Type B pancreatic cell (in vitro differentiated cells): Measurements from ENCODE around the gene BNIP1. TPM values are rescaled to one million over a fixed set of nuclear protein-coding genes. Genes with fewer than 3 reads are reported as not detected.

ENCODE experiments used
- DNase-seq: peaks from one replicate; pipeline ENCODE4 v3.0.0; 2021; ENCODE audit warnings: mixed read lengths; ENCODE audit not compliant: unreplicated experiment; ENCODE audit errors: extremely low spot score
- H3K27ac Mint-ChIP-seq: 2 replicates; pipeline ENCODE4 v1.8.0; 2021; ENCODE audit warnings: mild to moderate bottlenecking, mixed read lengths
- H3K27me3 Mint-ChIP-seq: 2 replicates; pipeline ENCODE4 v1.8.0; 2021; ENCODE audit warnings: mixed read lengths
- H3K36me3 Mint-ChIP-seq: 2 replicates; pipeline ENCODE4 v1.8.0; 2021; ENCODE audit warnings: mixed read lengths
- H3K4me1 Mint-ChIP-seq: one replicate; pipeline ENCODE4 v1.8.0; 2021; ENCODE audit warnings: mixed read lengths; ENCODE audit not compliant: unreplicated experiment
- H3K4me3 Mint-ChIP-seq: 2 replicates; pipeline ENCODE4 v1.8.0; 2021; ENCODE audit warnings: mild to moderate bottlenecking, mixed read lengths
- H3K9me3 Mint-ChIP-seq: 2 replicates; pipeline ENCODE4 v1.8.0; 2021; ENCODE audit warnings: mixed read lengths
- total RNA-seq: library from RNA; stranded (reverse); gene quantifications from 2 replicates; pipeline ENCODE4 v1.2.1, GENCODE V29; 2021; ENCODE audit warnings: low replicate concordance
- TF ChIP-seq, protein P1 (sequence below): fragments of 200-600 bp; sonication (generic); conservative IDR thresholded peaks from 2 replicates; pipeline ENCODE4 v1.5.0; 2021; ENCODE audit warnings: antibody characterized with exemption, mild to moderate bottlenecking

The BNIP1 gene
- total RNA-seq, 1 donor from 2014 or later, result 9.0 TPM

- no peak for DNase-seq
- no peak overlapping the region for H3K4me3 Mint-ChIP-seq
- no peak overlapping the region for H3K27ac Mint-ChIP-seq
- H3K4me1 Mint-ChIP-seq, result no peaks in the 10 kb centered on the region
- peaks cover 1% of the 10 kb centered on the region for H3K36me3 Mint-ChIP-seq
- TF ChIP-seq, protein P1, sequence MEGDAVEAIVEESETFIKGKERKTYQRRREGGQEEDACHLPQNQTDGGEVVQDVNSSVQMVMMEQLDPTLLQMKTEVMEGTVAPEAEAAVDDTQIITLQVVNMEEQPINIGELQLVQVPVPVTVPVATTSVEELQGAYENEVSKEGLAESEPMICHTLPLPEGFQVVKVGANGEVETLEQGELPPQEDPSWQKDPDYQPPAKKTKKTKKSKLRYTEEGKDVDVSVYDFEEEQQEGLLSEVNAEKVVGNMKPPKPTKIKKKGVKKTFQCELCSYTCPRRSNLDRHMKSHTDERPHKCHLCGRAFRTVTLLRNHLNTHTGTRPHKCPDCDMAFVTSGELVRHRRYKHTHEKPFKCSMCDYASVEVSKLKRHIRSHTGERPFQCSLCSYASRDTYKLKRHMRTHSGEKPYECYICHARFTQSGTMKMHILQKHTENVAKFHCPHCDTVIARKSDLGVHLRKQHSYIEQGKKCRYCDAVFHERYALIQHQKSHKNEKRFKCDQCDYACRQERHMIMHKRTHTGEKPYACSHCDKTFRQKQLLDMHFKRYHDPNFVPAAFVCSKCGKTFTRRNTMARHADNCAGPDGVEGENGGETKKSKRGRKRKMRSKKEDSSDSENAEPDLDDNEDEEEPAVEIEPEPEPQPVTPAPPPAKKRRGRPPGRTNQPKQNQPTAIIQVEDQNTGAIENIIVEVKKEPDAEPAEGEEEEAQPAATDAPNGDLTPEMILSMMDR, result no peak
- H3K9me3 Mint-ChIP-seq, result no peaks in the 10 kb centered on the region
- H3K27me3 Mint-ChIP-seq, result no peaks in the 10 kb centered on the region
Measured at GRCh38 chr5:173155912-173156311, 11.6 kb downstream of the BNIP1 start.

- Mint-ChIP-seq H3K27ac (no peak overlapping the region), H3K9me3 (no peaks in the 10 kb centered on the region), H3K4me1 (no peaks in the 10 kb centered on the region), H3K4me3 (no peak overlapping the region), H3K36me3 (peaks cover 5% of the 10 kb centered on the region), H3K27me3 (no peaks in the 10 kb centered on the region)
- DNase-seq, result no peak
- TF ChIP-seq, protein P1, result no peak
Measured at GRCh38 chr5:173158366-173158765, 14.0 kb downstream of the BNIP1 start.

DNA sequence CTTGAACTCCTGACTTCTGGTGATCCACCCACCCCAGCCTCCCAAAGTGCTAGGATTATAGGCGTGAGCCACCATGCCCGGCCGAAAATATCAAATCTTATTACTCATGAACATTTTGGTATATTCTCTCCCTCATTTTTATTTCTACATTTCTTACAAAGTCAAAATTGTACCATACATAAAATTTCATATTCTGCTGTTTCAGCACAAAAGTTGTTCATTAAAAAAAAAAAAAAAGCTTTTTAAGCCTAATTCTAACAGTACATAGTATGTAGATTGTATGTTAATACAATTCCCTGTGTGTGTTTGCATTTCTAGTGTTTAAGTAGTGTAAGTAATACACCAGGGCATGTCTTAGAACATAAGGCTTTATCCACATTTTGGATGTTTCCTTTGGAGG lies 14.9 kb downstream of the BNIP1 start:
- Mint-ChIP-seq H3K9me3 (no peaks in the 10 kb centered on the region), H3K4me1 (no peaks in the 10 kb centered on the region), H3K27me3 (no peaks in the 10 kb centered on the region), H3K36me3 (peaks cover 5% of the 10 kb centered on the region), H3K27ac (no peak overlapping the region), H3K4me3 (no peak overlapping the region)
- TF ChIP-seq, protein P1, result no peak
- no peak for DNase-seq

- Mint-ChIP-seq H3K36me3 (peaks cover 5% of the 10 kb centered on the region), H3K27ac (no peak overlapping the region), H3K27me3 (no peaks in the 10 kb centered on the region), H3K4me3 (no peak overlapping the region), H3K9me3 (no peaks in the 10 kb centered on the region), H3K4me1 (no peaks in the 10 kb centered on the region)
- TF ChIP-seq, protein P1, result no peak
- DNase-seq, result no peak
Measured at GRCh38 chr5:173161148-173161547, 16.8 kb downstream of the BNIP1 start.

- Mint-ChIP-seq H3K27ac (no peak overlapping the region), H3K4me1 (no peaks in the 10 kb centered on the region), H3K9me3 (no peaks in the 10 kb centered on the region), H3K4me3 (no peak overlapping the region), H3K27me3 (no peaks in the 10 kb centered on the region), H3K36me3 (peaks cover 5% of the 10 kb centered on the region)
- TF ChIP-seq, protein P1, result no peak
- DNase-seq, result no peak
Measured at GRCh38 chr5:173163219-173163618, 18.9 kb downstream of the BNIP1 start.
